K562 (cell line): Measurements from ENCODE around the gene MCC. TPM values are rescaled to one million over a fixed set of nuclear protein-coding genes. Genes with fewer than 3 reads are reported as not detected.

ENCODE experiments used
- ATAC-seq: fragments of 200-7000 bp; cut with Tn5 transposase; 3 replicates; pipeline ENCODE4 v1.9.1; 2020; ENCODE audit warnings: moderate library complexity
- BruUV-seq: library from RNA; stranded (reverse); fragments of 400-500 nt; replicated peaks from 2 replicates; lab custom pipeline; 2021; lab: Mats Ljungman, UMichigan
- CTCF ChIA-PET: fragments of 300-600 bp; formaldehyde crosslinking; extraction: SDS; loops from one replicate; lab custom pipeline; 2021; ENCODE audit warnings: low intra/inter-chr PET ratio; lab: Yijun Ruan, JAX
- POLR2A ChIA-PET: fragments of 300-600, 350-650 bp; sonication (Branson Sonifier 250); formaldehyde crosslinking; extraction: SDS; loops from one replicate; lab custom pipeline; 2021; ENCODE audit warnings: antibody characterized with exemption, inconsistent platforms; lab: Yijun Ruan, JAX
- DNase-seq, 4 experiments: peaks; one replicate each; pipeline versions ENCODE4 v3.0.0 to v3.0.0-alpha.2; 2011 to 2018; ENCODE audit warnings: low spot score in 3 of 4, mixed read lengths in 3 of 4; ENCODE audit errors: extremely low read depth in 1 of 4
- FAIRE-seq: peaks from 2 replicates; lab custom pipeline; 2011; peaks lifted over from hg19 to GRCh38; lab: Jason Lieb, UNC
- H2AFZ ChIP-seq: 2 replicates; pipeline ENCODE4 v1.6.0; 2011; ENCODE audit warnings: low read depth, low read length, control low read depth, inconsistent platforms
- H3K27ac ChIP-seq: fragments of 200-600 bp; 3 replicates; pipeline ENCODE4 v1.8.0; 2011; ENCODE audit warnings: low read depth, mild to moderate bottlenecking, control low read depth, inconsistent platforms, low read length, moderate library complexity, mixed read lengths; ENCODE audit errors: extremely low read depth
- H3K27me3 ChIP-seq, 2 experiments: fragments of 300-600 bp in 1 of 2; 2 replicates in 1 of 2; 3 replicates in 1 of 2; pipeline versions ENCODE4 v1.6.0 to v1.8.0; 2011; ENCODE audit warnings: inconsistent platforms in 2 of 2, low read length in 2 of 2, mild to moderate bottlenecking in 1 of 2, mixed read lengths in 1 of 2, moderate library complexity in 1 of 2; ENCODE audit not compliant: control insufficient read depth in 2 of 2, insufficient read depth in 2 of 2
- H3K36me3 ChIP-seq: fragments of 300-600 bp; 3 replicates; pipeline ENCODE4 v1.8.0; 2011; ENCODE audit warnings: mild to moderate bottlenecking, low read length, inconsistent platforms; ENCODE audit not compliant: control insufficient read depth, insufficient read depth
- H3K4me1 ChIP-seq, 2 experiments: fragments of 200-600 bp in 1 of 2; replicated peaks in 1 of 2; 2 replicates in 1 of 2; 3 replicates in 1 of 2; pipeline versions ENCODE4 v1.5.1 to v1.8.0; 2011; ENCODE audit warnings: inconsistent platforms in 2 of 2, low read length in 2 of 2, mild to moderate bottlenecking in 1 of 2, mixed read lengths in 1 of 2, moderate library complexity in 1 of 2; ENCODE audit not compliant: control insufficient read depth in 2 of 2, insufficient read depth in 2 of 2
- H3K4me2 ChIP-seq: 2 replicates; pipeline ENCODE4 v1.6.1; 2011; ENCODE audit warnings: low read length, control low read depth, inconsistent platforms, mixed read lengths; ENCODE audit not compliant: insufficient read depth
- H3K4me3 ChIP-seq: fragments of 200-600 bp; sonication (generic), shearing (Covaris generic); 2 replicates; pipeline ENCODE4 v1.5.1; 2016; ENCODE audit warnings: control low read depth, inconsistent platforms
- H3K79me2 ChIP-seq: fragments of 200-600 bp; 3 replicates; pipeline ENCODE4 v1.8.0; 2011; ENCODE audit warnings: low read length, inconsistent platforms; ENCODE audit not compliant: control insufficient read depth, insufficient read depth
- H3K9ac ChIP-seq, 2 experiments: 2 replicates each; pipeline versions ENCODE4 v1.6.0 to v1.6.1; 2011; ENCODE audit warnings: low read depth in 2 of 2, low read length in 2 of 2, control low read depth in 1 of 2, inconsistent platforms in 1 of 2, mild to moderate bottlenecking in 1 of 2, mixed read lengths in 1 of 2; ENCODE audit not compliant: insufficient read depth in 1 of 2
- H3K9me1 ChIP-seq: one replicate; pipeline ENCODE4 v1.6.0; 2011; ENCODE audit warnings: inconsistent platforms, mild to moderate bottlenecking, low read length, moderate library complexity; ENCODE audit not compliant: control insufficient read depth, insufficient read depth
- H3K9me3 ChIP-seq: replicated peaks from 2 replicates; pipeline ENCODE4 v1.5.1; 2011; ENCODE audit warnings: low read depth, low read length, inconsistent platforms; ENCODE audit not compliant: control insufficient read depth, insufficient read depth
- H4K20me1 ChIP-seq: replicated peaks from 2 replicates; pipeline ENCODE4 v1.6.1; 2011; ENCODE audit warnings: low read length, inconsistent platforms, mixed read lengths; ENCODE audit not compliant: control insufficient read depth, insufficient read depth
- DACH1 ChIP-seq: fragments of 450-650 bp; IDR thresholded peaks from 2 replicates; pipeline ENCODE4 v1.6.1; 2018; ENCODE audit not compliant: partially characterized antibody
- DPF2 ChIP-seq: fragments of 450-650 bp; IDR thresholded peaks from 2 replicates; pipeline ENCODE4 v1.6.1; 2016
- ESRRA ChIP-seq: fragments of 450-650 bp; IDR thresholded peaks from 2 replicates; pipeline ENCODE4 v1.6.1; 2014; ENCODE audit warnings: low read depth, mild to moderate bottlenecking, moderate library complexity, borderline replicate concordance
- HMG20A ChIP-seq: fragments of 450-650 bp; formaldehyde crosslinking; conservative IDR thresholded peaks from 2 replicates; pipeline ENCODE4 v1.4.0; 2020; ENCODE audit warnings: mild to moderate bottlenecking, mixed read lengths
- IRF1 ChIP-seq: sonication (generic); formaldehyde crosslinking; IDR thresholded peaks from 2 replicates; pipeline ENCODE4 v1.8.0; 2022; ENCODE audit warnings: missing genetic modification reagents, mild to moderate bottlenecking, borderline replicate concordance
- PRPF4 ChIP-seq: fragments of 200-400 bp; formaldehyde crosslinking; IDR thresholded peaks from one replicate; pipeline ENCODE4 v1.6.1; 2017; ENCODE audit warnings: low read length, low read depth, mild to moderate bottlenecking; ENCODE audit not compliant: insufficient read depth, poor library complexity, severe bottlenecking
- SREBF1 ChIP-seq: fragments of 150-350 bp; IDR thresholded peaks from 2 replicates; pipeline ENCODE4 v1.6.1; 2014; ENCODE audit warnings: antibody characterized with exemption, low read depth, low read length, borderline replicate concordance
- TAF15 ChIP-seq: fragments of 200-400 bp; formaldehyde crosslinking; IDR thresholded peaks from 2 replicates; pipeline ENCODE4 v1.6.1; 2017; ENCODE audit warnings: mild to moderate bottlenecking, low read depth, low read length, moderate library complexity
- ZNF780A ChIP-seq: fragments of 250-450 bp; sonication (Bioruptor Pico); IDR thresholded peaks from 2 replicates; pipeline ENCODE4 v1.5.0; 2021; ENCODE audit warnings: mild to moderate bottlenecking
- WGBS: fragments of 100-300 bp; shearing (Covaris generic); methylation state at CpG from one replicate; pipeline ENCODE4 v1.1.6; 2016; ENCODE audit warnings: low coverage, mixed read lengths; ENCODE audit not compliant: insufficient coverage; ENCODE audit errors: missing lambda C conversion rate; 5-methylcytosine and 5-hydroxymethylcytosine counted together
- in situ Hi-C: fragments of 300-500 bp; cut with MboI; formaldehyde crosslinking; loops from 4 replicates; pipeline ENCODE4 v1.15.0; 2018; ENCODE audit warnings: inconsistent platforms, mixed read lengths
- intact Hi-C: fragments of 100-400 bp; cut with micrococcal nuclease; formaldehyde crosslinking; loops from 2 replicates; pipeline ENCODE4 v1.14.2; 2022
- polyA plus RNA-seq, 8 experiments: library from polyadenylated mRNA; depleted of rRNA in 4 of 8; stranded (reverse) in 5 of 8; unstranded in 3 of 8; fragments of >200 nt; fragmentation: Nextera tagmentation in 2 of 8; fragmentation: Illumina TruSeq in 1 of 8; extraction: Ambion mirVana in 2 of 8; extraction: Trizol in 1 of 8; gene quantifications; 2 replicates each; pipeline versions ENCODE4 v1.2.1 to v1.2.3, GENCODE V29; 2011 to 2014; ENCODE audit warnings: inconsistent platforms in 1 of 8, missing spikeins in 1 of 8
- total RNA-seq, 7 experiments: library from RNA; depleted of rRNA in 6 of 7; stranded (reverse); fragments of >200 nt in 6 of 7; fragmentation: Illumina TruSeq in 2 of 7; extraction: Trizol in 2 of 7; gene quantifications; 2 replicates each; pipeline versions ENCODE4 v1.2.1 to v1.2.3, GENCODE V29; 2011 to 2021; ENCODE audit warnings: low replicate concordance in 1 of 7
- TF ChIP-seq, protein P1 (sequence below): fragments of 450-650 bp; IDR thresholded peaks from 2 replicates; pipeline ENCODE4 v1.6.1; 2018; ENCODE audit warnings: mild to moderate bottlenecking, low read depth; ENCODE audit not compliant: partially characterized antibody

The MCC gene
- total and polyA plus RNA-seq, 9 of the 15 experiments (the other 6 are each of a cell fraction or from before 2014, with no cell fraction given): 0.04 to 0.24 (median 0.06) TPM; not detected in 1

GRCh38 chr5:113361701-113362100 is 126.6 kb downstream of the MCC start:
- TF ChIP-seq TAF15: no peak
- TF ChIP-seq IRF1: no peak
- no peak for TF ChIP-seq PRPF4
- no peak for TF ChIP-seq DPF2
- TF ChIP-seq, protein P1, sequence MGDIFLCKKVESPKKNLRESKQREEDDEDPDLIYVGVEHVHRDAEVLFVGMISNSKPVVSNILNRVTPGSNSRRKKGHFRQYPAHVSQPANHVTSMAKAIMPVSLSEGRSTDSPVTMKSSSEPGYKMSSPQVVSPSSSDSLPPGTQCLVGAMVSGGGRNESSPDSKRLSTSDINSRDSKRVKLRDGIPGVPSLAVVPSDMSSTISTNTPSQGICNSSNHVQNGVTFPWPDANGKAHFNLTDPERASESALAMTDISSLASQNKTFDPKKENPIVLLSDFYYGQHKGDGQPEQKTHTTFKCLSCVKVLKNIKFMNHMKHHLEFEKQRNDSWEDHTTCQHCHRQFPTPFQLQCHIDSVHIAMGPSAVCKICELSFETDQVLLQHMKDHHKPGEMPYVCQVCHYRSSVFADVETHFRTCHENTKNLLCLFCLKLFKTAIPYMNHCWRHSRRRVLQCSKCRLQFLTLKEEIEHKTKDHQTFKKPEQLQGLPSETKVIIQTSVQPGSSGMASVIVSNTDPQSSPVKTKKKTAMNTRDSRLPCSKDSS: no peak
- TF ChIP-seq DACH1: no peak
- no peak for TF ChIP-seq ESRRA
- TF ChIP-seq ZNF780A (CRISPR knock-in tag): no peak
- no peak for TF ChIP-seq SREBF1
- no peak for TF ChIP-seq HMG20A
- POLR2A ChIA-PET: interaction anchor here (0.6 kb wide), 1 partner anchor 108 kb away, joined by 3 read pairs; no protein-coding TSS in a partner anchor
- no peaks in the 10 kb centered on the region for H3K79me2 ChIP-seq
- no peak overlapping the region for H3K27ac ChIP-seq
- ATAC-seq (no peak), FAIRE-seq (no peak), DNase-seq (no peak)
- no peak overlapping the region for H2AFZ ChIP-seq
- no TSS peak for BruUV-seq
- no peaks in the 10 kb centered on the region for H3K4me1 ChIP-seq
- no peaks in the 10 kb centered on the region for H3K27me3 ChIP-seq
- H3K9me3 ChIP-seq: no peaks in the 10 kb centered on the region
- intact Hi-C loops (no loop called here), in situ Hi-C loops (no loop called here)
- H3K4me2 ChIP-seq: no peak overlapping the region
- H3K9ac ChIP-seq: no peak overlapping the region
- no peaks in the 10 kb centered on the region for H3K9me1 ChIP-seq
- no peak overlapping the region for H3K4me3 ChIP-seq
- no peaks in the 10 kb centered on the region for H4K20me1 ChIP-seq
- 0% methylated on average over 1 of the region's 1 CpG for WGBS
- CTCF ChIA-PET: no interaction called here
- no peaks in the 10 kb centered on the region for H3K36me3 ChIP-seq
